Activated CD8-positive, alpha-beta T cell treated with anti-CD3 and anti-CD28 coated beads for 36 hours (primary cell): ENCODE results near the gene RBM18. TPM values are rescaled to one million over a fixed set of nuclear protein-coding genes. Genes with fewer than 3 reads are reported as not detected.

Experiments
- ATAC-seq: fragments of 200-7000 bp; cut with Tn5 transposase; one replicate; pipeline ENCODE4 v1.10.0; 2021; ENCODE audit warnings: mild to moderate bottlenecking, moderate library complexity
- CTCF ChIA-PET: fragments of 350-600 bp; sonication (Branson Sonifier 250); formaldehyde crosslinking; loops from one replicate; lab custom pipeline; 2021; ENCODE audit warnings: antibody characterized with exemption; lab: Charles Lee
- POLR2A ChIA-PET: fragments of 350-600 bp; sonication (Branson Sonifier 250); formaldehyde crosslinking; loops from one replicate; lab custom pipeline; 2021; ENCODE audit warnings: antibody characterized with exemption; lab: Charles Lee
- DNase-seq: peaks from one replicate; pipeline ENCODE4 v3.0.0-alpha.2; 2020
- H3K27ac Mint-ChIP-seq: one replicate; pipeline ENCODE4 v1.8.0; 2021; ENCODE audit warnings: mild to moderate bottlenecking, mixed read lengths
- H3K27me3 Mint-ChIP-seq: one replicate; pipeline ENCODE4 v1.8.0; 2021; ENCODE audit warnings: mixed read lengths
- H3K36me3 Mint-ChIP-seq: one replicate; pipeline ENCODE4 v1.8.0; 2021; ENCODE audit warnings: low read depth, mixed read lengths
- H3K4me1 Mint-ChIP-seq: one replicate; pipeline ENCODE4 v1.8.0; 2021; ENCODE audit warnings: low read depth, mixed read lengths
- H3K4me3 Mint-ChIP-seq: one replicate; pipeline ENCODE4 v1.8.0; 2021; ENCODE audit warnings: mild to moderate bottlenecking, moderate library complexity, mixed read lengths
- H3K9me3 Mint-ChIP-seq: one replicate; pipeline ENCODE4 v1.8.0; 2021; ENCODE audit warnings: mixed read lengths
- intact Hi-C: fragments of 100-400 bp; cut with micrococcal nuclease; formaldehyde crosslinking; loops from one replicate; pipeline ENCODE4 v1.10.0; 2022
- total RNA-seq, 2 experiments: library from RNA; stranded (reverse); gene quantifications; one replicate each; pipeline ENCODE4 v1.2.3, GENCODE V29; 2021
- TF ChIP-seq, protein P1 (sequence below): fragments of 200-600 bp; IDR thresholded peaks from one replicate; pipeline ENCODE4 v1.8.0; 2022; ENCODE audit warnings: antibody characterized with exemption, mild to moderate bottlenecking

RBM18 gene
- total RNA-seq, 2 experiments from 2014 or later = 24.3 to 28.6 TPM

- CTCF ChIA-PET = interaction anchor here (0.8 kb wide), 1 partner anchor 133 kb away, joined by 3 read pairs; no protein-coding TSS in a partner anchor
- DNase-seq (no peak), ATAC-seq (no peak)
- TF ChIP-seq, protein P1, sequence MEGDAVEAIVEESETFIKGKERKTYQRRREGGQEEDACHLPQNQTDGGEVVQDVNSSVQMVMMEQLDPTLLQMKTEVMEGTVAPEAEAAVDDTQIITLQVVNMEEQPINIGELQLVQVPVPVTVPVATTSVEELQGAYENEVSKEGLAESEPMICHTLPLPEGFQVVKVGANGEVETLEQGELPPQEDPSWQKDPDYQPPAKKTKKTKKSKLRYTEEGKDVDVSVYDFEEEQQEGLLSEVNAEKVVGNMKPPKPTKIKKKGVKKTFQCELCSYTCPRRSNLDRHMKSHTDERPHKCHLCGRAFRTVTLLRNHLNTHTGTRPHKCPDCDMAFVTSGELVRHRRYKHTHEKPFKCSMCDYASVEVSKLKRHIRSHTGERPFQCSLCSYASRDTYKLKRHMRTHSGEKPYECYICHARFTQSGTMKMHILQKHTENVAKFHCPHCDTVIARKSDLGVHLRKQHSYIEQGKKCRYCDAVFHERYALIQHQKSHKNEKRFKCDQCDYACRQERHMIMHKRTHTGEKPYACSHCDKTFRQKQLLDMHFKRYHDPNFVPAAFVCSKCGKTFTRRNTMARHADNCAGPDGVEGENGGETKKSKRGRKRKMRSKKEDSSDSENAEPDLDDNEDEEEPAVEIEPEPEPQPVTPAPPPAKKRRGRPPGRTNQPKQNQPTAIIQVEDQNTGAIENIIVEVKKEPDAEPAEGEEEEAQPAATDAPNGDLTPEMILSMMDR = no peak
- intact Hi-C loops = no loop called here
- POLR2A ChIA-PET = no interaction called here
- Mint-ChIP-seq H3K36me3 (no peaks in the 10 kb centered on the region), H3K27me3 (peaks cover 80% of the 10 kb centered on the region), H3K4me3 (no peak overlapping the region), H3K4me1 (peaks cover 24% of the 10 kb centered on the region), H3K9me3 (no peaks in the 10 kb centered on the region), H3K27ac (no peak overlapping the region)
Measured at GRCh38 chr9:122218071-122218934, 46.3 kb downstream of the RBM18 start.

DNA sequence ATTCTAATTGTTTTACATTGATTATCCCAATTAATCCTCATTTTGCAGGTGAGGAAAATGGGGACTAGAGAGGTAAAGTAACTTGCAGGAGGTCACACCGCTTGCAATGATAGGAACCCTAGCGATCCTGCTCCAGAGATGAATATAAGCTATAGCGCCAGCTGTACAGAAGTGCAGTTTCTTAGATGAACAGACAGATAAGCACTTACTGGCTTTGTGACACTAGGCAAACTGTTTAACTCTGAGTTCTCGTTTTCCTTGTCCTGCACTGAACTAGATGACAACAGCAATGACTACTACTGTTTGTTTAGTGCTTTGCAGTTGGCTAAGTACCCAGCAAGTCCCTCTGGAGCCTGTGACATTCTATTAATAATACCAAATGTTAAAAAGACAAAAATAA lies 47.0 kb downstream of the RBM18 start:
- Mint-ChIP-seq H3K36me3 (no peaks in the 10 kb centered on the region), H3K27me3 (peaks cover 81% of the 10 kb centered on the region), H3K4me3 (no peak overlapping the region), H3K9me3 (no peaks in the 10 kb centered on the region), H3K27ac (no peak overlapping the region), H3K4me1 (peaks cover 28% of the 10 kb centered on the region)
- DNase-seq = no peak
- intact Hi-C loops = no loop called here
- ChIA-PET CTCF (interaction anchor here (0.8 kb wide), 1 partner anchor 133 kb away, joined by 3 read pairs; no protein-coding TSS in a partner anchor), POLR2A (no interaction called here)
- no peak for ATAC-seq
- TF ChIP-seq, protein P1 = no peak

GRCh38 chr9:122216798-122217418 lies 47.7 kb downstream of the RBM18 start:
- Mint-ChIP-seq H3K4me1 (peaks cover 28% of the 10 kb centered on the region), H3K36me3 (no peaks in the 10 kb centered on the region), H3K4me3 (no peak overlapping the region), H3K27ac (no peak overlapping the region), H3K9me3 (no peaks in the 10 kb centered on the region), H3K27me3 (peaks cover 82% of the 10 kb centered on the region)
- DNase-seq (no peak), ATAC-seq (no peak)
- intact Hi-C loops = no loop called here
- ChIA-PET CTCF (no interaction called here), POLR2A (interaction anchor here (0.7 to 1.4 kb wide), 2 partner anchors 9 to 94 kb away, joined by 3 to 4 read pairs; no protein-coding TSS in a partner anchor)
- TF ChIP-seq, protein P1 = no peak

DNA sequence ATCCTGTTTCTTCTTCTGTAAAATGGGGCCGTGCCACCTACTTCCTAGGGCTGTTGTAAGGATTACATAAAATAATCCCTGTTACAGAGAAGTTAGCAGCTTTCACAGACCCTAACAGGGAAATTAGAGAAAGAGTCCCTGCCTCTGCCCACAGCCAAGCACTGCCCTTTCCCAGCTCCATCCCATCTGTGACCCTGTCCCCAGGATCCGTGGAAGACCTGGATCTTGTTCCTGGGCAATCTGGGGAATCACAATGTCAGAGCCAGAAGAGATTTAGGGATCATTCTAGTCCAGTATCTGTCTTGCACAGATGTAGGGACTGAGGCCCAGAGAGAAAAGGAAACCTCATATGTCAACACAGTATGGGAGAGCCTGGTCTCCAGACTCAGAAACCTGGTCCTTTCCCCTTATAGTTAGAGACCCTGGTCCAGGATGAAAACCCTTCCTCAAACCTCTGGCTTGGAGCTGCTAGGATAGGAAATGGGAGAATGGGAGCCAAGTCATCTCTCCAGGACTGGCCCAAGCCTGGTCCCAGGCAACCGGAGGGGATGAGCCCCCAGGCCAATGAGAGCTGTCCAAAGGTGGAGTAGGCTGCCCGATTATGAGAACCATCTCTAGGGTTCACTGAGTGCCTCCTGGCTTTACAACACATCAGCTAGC lies 48.4 kb downstream of the RBM18 start:
- Mint-ChIP-seq H3K27me3 (peaks cover 81% of the 10 kb centered on the region), H3K9me3 (no peaks in the 10 kb centered on the region), H3K27ac (no peak overlapping the region), H3K4me3 (no peak overlapping the region), H3K36me3 (no peaks in the 10 kb centered on the region), H3K4me1 (peaks cover 28% of the 10 kb centered on the region)
- intact Hi-C loops = no loop called here
- ChIA-PET POLR2A (interaction anchor here (0.7 to 1.4 kb wide), 2 partner anchors 10 to 93 kb away, joined by 3 to 4 read pairs; no protein-coding TSS in a partner anchor), CTCF (interaction anchor here (0.9 to 1.4 kb wide), 2 partner anchors 91 to 117 kb away, joined by 4 to 7 read pairs; no protein-coding TSS in a partner anchor)
- DNase-seq = no peak
- no peak for ATAC-seq
- TF ChIP-seq, protein P1 = no peak
